Measurements from ENCODE around the gene FAM3D. TPM values are rescaled to one million over a fixed set of nuclear protein-coding genes. Genes with fewer than 3 reads are reported as not detected.

FAM3D gene
- polyA plus RNA-seq, 1 of the 3 experiments (the other 2 are of a cell fraction) = not detected

DNA sequence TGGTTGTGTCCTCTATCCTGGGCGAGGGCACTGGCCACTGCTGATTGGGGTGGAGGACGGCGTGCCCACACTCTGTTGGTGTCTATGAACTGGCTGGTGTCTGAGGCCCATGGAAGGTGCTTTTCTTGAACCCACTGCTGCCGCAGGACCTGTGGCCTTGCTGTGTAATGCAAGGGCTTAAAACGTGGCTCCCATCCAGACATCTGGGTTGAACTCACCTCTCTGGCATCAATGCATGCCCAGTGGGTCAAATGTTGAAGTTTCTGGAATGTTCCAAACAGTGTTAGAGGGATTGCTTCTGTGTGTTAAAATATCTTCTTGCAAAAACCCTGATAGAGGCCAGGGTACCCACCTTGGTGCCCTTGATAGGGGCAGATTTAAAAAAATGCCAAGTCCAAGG, 42.6 kb downstream of the FAM3D start:
- 69% methylated on average over 4 of the region's 5 CpGs for WGBS (ENCODE audit: low lambda C conversion rate)
- Histone ChIP-seq H4K20me1 (ENCODE audit: insufficient read depth) (no peaks in the 10 kb centered on the region), H3K4me1 (ENCODE audit: control insufficient read depth in 1 of 2, insufficient read depth in 2 of 2, low read depth in 1 of 2, low read length in 1 of 2) (peaks cover 15 to 28% of the 10 kb centered on the region in 2 experiments; a peak in 3 of 4 replicates), H3K4me2 (no peak overlapping the region), H3K4me3 (ENCODE audit: low read depth in 2 of 2, low read length in 1 of 2) (no peak overlapping the region), H3K27ac (ENCODE audit: low read depth in 2 of 2, low read length in 1 of 2) (no peak overlapping the region), H3K79me2 (ENCODE audit: insufficient read depth) (no peaks in the 10 kb centered on the region), H3K36me3 (replicated peaks in 1 of 2; ENCODE audit: control insufficient read depth in 1 of 2, insufficient read depth in 2 of 2, low read length in 1 of 2) (no peaks in the 10 kb centered on the region), H3K27me3 (ENCODE audit: insufficient read depth) (no peaks in the 10 kb centered on the region), H3F3A (replicated peaks; ENCODE audit: insufficient read depth) (peaks cover 10% of the 10 kb centered on the region), H3K9me2 (no peaks in the 10 kb centered on the region), H3K9ac (no peak overlapping the region), H2AFZ (ENCODE audit: low read depth) (no peak overlapping the region), H3K9me3 (no peaks in the 10 kb centered on the region)
- no peak for DNase-seq
- TF ChIP-seq, protein P1, sequence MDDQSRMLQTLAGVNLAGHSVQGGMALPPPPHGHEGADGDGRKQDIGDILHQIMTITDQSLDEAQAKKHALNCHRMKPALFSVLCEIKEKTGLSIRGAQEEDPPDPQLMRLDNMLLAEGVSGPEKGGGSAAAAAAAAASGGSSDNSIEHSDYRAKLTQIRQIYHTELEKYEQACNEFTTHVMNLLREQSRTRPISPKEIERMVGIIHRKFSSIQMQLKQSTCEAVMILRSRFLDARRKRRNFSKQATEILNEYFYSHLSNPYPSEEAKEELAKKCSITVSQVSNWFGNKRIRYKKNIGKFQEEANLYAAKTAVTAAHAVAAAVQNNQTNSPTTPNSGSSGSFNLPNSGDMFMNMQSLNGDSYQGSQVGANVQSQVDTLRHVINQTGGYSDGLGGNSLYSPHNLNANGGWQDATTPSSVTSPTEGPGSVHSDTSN (IDR thresholded peaks at IDR 0.05) = no peak
- TF ChIP-seq RXRA (IDR thresholded peaks at IDR 0.05; ENCODE audit: borderline replicate concordance, low read depth) (no peak), JUND (IDR thresholded peaks at IDR 0.05) (no peak), TAF1 (IDR thresholded peaks at IDR 0.05; ENCODE audit: borderline replicate concordance, low read depth, low read length) (no peak), RAD21 (IDR thresholded peaks at IDR 0.05; ENCODE audit: low read length) (no peak), RCOR1 (IDR thresholded peaks at IDR 0.05; ENCODE audit: low read length) (no peak)
- POLR2A ChIA-PET = no interaction called here
- CTCF ChIA-PET = interaction anchor here (16.4 kb wide), 1 partner anchor 53 kb away, joined by 446 read pairs; the partner anchor contains the start of gene FAM107A

DNA sequence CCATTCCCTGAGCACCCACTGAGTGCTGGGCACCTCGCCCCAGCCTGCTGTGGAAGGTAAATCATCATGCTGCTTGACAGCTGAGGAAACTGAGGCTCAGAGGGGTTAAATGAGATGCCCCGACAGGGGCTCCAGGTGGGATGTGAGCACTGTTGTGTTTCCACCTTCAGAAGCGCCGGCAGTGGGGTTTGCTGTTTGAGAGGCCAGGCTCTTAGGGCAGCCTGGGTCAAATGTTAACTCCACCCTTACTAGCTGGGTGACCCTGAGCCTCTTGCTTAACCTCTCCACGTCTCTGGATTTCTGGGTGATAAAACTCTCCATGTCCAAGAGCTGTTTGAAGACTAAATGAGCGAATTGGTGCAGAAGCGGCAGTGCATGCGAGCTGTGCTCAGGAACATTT, 43.1 kb downstream of the FAM3D start:
- POLR2A ChIA-PET = no interaction called here
- Histone ChIP-seq H3K4me1 (ENCODE audit: control insufficient read depth in 1 of 2, insufficient read depth in 2 of 2, low read depth in 1 of 2, low read length in 1 of 2) (peaks cover 12 to 23% of the 10 kb centered on the region in 2 experiments; a peak in 3 of 4 replicates), H4K20me1 (ENCODE audit: insufficient read depth) (no peaks in the 10 kb centered on the region), H3K9me2 (no peaks in the 10 kb centered on the region), H3K9ac (no peak overlapping the region), H3K27me3 (ENCODE audit: insufficient read depth) (no peaks in the 10 kb centered on the region), H3K9me3 (no peaks in the 10 kb centered on the region), H2AFZ (ENCODE audit: low read depth) (no peak overlapping the region), H3F3A (replicated peaks; ENCODE audit: insufficient read depth) (peaks cover 5% of the 10 kb centered on the region), H3K27ac (ENCODE audit: low read depth in 2 of 2, low read length in 1 of 2) (no peak overlapping the region), H3K79me2 (ENCODE audit: insufficient read depth) (no peaks in the 10 kb centered on the region), H3K4me3 (ENCODE audit: low read depth in 2 of 2, low read length in 1 of 2) (no peak overlapping the region), H3K4me2 (no peak overlapping the region), H3K36me3 (replicated peaks in 1 of 2; ENCODE audit: control insufficient read depth in 1 of 2, insufficient read depth in 2 of 2, low read length in 1 of 2) (no peaks in the 10 kb centered on the region)
- CTCF ChIA-PET = interaction anchor here (1.4 to 16.4 kb wide), 2 partner anchors 17 to 52 kb away, joined by 3 to 446 read pairs; partner anchors contain the start of gene FAM107A
- 62% methylated on average over 5 of the region's 8 CpGs for WGBS (ENCODE audit: low lambda C conversion rate)
- DNase-seq = no peak
- TF ChIP-seq EZH2phosphoT487 (IDR thresholded peaks at IDR 0.05; ENCODE audit: borderline replicate concordance, low read depth) (no peak), JUND (IDR thresholded peaks at IDR 0.05) (no peak), RAD21 (IDR thresholded peaks at IDR 0.05; ENCODE audit: low read length) (no peak), SMC3 (IDR thresholded peaks at IDR 0.05; ENCODE audit: low read depth, low read length) (no peak), EP300 (IDR thresholded peaks at IDR 0.05; ENCODE audit: borderline replicate concordance in 1 of 2, low read depth in 1 of 2, low read length in 1 of 2) (no peak), NFIC (IDR thresholded peaks at IDR 0.05; ENCODE audit: borderline replicate concordance) (no peak), RXRA (IDR thresholded peaks at IDR 0.05; ENCODE audit: borderline replicate concordance, low read depth) (no peak), POLR2AphosphoS5 (IDR thresholded peaks at IDR 0.05; ENCODE audit: low read depth, low read length) (no peak), SIN3A (IDR thresholded peaks at IDR 0.05; ENCODE audit: borderline replicate concordance, low read depth, low read length) (no peak), CHD2 (IDR thresholded peaks at IDR 0.05; ENCODE audit: low read length, partially characterized antibody) (no peak), RCOR1 (IDR thresholded peaks at IDR 0.05; ENCODE audit: low read length) (no peak), TEAD4 (IDR thresholded peaks at IDR 0.05; ENCODE audit: borderline replicate concordance, insufficient read depth) (no peak)
- TF ChIP-seq, protein P2, sequence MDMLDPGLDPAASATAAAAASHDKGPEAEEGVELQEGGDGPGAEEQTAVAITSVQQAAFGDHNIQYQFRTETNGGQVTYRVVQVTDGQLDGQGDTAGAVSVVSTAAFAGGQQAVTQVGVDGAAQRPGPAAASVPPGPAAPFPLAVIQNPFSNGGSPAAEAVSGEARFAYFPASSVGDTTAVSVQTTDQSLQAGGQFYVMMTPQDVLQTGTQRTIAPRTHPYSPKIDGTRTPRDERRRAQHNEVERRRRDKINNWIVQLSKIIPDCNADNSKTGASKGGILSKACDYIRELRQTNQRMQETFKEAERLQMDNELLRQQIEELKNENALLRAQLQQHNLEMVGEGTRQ (IDR thresholded peaks at IDR 0.05; ENCODE audit: borderline replicate concordance, low read depth, low read length) = no peak
- TF ChIP-seq, protein P1 (IDR thresholded peaks at IDR 0.05) = no peak
- TF ChIP-seq, protein P3, sequence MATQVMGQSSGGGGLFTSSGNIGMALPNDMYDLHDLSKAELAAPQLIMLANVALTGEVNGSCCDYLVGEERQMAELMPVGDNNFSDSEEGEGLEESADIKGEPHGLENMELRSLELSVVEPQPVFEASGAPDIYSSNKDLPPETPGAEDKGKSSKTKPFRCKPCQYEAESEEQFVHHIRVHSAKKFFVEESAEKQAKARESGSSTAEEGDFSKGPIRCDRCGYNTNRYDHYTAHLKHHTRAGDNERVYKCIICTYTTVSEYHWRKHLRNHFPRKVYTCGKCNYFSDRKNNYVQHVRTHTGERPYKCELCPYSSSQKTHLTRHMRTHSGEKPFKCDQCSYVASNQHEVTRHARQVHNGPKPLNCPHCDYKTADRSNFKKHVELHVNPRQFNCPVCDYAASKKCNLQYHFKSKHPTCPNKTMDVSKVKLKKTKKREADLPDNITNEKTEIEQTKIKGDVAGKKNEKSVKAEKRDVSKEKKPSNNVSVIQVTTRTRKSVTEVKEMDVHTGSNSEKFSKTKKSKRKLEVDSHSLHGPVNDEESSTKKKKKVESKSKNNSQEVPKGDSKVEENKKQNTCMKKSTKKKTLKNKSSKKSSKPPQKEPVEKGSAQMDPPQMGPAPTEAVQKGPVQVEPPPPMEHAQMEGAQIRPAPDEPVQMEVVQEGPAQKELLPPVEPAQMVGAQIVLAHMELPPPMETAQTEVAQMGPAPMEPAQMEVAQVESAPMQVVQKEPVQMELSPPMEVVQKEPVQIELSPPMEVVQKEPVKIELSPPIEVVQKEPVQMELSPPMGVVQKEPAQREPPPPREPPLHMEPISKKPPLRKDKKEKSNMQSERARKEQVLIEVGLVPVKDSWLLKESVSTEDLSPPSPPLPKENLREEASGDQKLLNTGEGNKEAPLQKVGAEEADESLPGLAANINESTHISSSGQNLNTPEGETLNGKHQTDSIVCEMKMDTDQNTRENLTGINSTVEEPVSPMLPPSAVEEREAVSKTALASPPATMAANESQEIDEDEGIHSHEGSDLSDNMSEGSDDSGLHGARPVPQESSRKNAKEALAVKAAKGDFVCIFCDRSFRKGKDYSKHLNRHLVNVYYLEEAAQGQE (IDR thresholded peaks at IDR 0.05; ENCODE audit: low read depth, low read length) = no peak
- TF ChIP-seq, protein P4, sequence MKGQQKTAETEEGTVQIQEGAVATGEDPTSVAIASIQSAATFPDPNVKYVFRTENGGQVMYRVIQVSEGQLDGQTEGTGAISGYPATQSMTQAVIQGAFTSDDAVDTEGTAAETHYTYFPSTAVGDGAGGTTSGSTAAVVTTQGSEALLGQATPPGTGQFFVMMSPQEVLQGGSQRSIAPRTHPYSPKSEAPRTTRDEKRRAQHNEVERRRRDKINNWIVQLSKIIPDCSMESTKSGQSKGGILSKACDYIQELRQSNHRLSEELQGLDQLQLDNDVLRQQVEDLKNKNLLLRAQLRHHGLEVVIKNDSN (IDR thresholded peaks at IDR 0.05; ENCODE audit: borderline replicate concordance, low read depth) = no peak

Data from SK-N-SH (cell line).